Measurements from ENCODE around the gene IL13RA1. TPM values are rescaled to one million over a fixed set of nuclear protein-coding genes. Genes with fewer than 3 reads are reported as not detected.

Gene IL13RA1
- total and polyA plus RNA-seq, 4 donors, result 31.2 to 137 (median 44.5) TPM

DNA sequence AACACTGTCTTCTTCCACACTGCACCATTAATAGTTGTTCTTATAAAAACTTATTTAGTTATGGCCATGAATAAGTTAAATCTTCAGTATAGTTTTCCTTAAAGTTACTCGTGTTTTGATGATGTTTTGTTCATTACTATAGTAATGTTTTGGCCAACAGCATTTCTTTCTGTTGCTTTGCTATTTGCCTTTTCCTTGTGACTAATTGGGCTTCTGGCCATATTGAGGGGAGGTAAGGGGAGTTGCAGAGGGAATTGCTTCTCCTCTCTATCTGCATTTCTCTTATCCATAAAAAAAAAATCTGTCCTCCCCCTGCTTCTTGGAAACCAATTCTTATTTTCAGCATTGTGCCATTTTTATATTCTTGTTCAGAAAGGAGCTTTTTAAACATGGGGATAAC is 53.5 kb downstream of the IL13RA1 start:
- H3K36me3 ChIP-seq (ENCODE audit: control insufficient read depth in 4 of 4, insufficient read depth in 3 of 4, low read depth in 1 of 4, low read length in 3 of 4), result peaks cover 0 to 12% (median 2%) of the 10 kb centered on the region in 4 donors
- H3K9me3 ChIP-seq (ENCODE audit: control insufficient read depth in 4 of 4, low read length in 3 of 4), result no peaks in the 10 kb centered on the region
- no peaks in the 10 kb centered on the region for H3K4me1 ChIP-seq (ENCODE audit: control insufficient read depth in 4 of 4, insufficient read depth in 4 of 4, low read length in 3 of 4)
- TF ChIP-seq FOXA2 (IDR thresholded peaks at IDR 0.05) (no peak), JUND (IDR thresholded peaks at IDR 0.05) (no peak), YY1 (IDR thresholded peaks at IDR 0.05) (no peak), HNF4G (IDR thresholded peaks at IDR 0.05) (no peak), NR2F2 (IDR thresholded peaks at IDR 0.05) (no peak), TAF1 (conservative IDR thresholded peaks at IDR 0.05) (no peak)
- TF ChIP-seq, protein P1, sequence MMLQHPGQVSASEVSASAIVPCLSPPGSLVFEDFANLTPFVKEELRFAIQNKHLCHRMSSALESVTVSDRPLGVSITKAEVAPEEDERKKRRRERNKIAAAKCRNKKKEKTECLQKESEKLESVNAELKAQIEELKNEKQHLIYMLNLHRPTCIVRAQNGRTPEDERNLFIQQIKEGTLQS (IDR thresholded peaks at IDR 0.05), result no peak
- TF ChIP-seq, protein P2, sequence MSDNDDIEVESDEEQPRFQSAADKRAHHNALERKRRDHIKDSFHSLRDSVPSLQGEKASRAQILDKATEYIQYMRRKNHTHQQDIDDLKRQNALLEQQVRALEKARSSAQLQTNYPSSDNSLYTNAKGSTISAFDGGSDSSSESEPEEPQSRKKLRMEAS (IDR thresholded peaks at IDR 0.05), result no peak
- no peak overlapping the region for H3K4me3 ChIP-seq (ENCODE audit: low read depth in 1 of 3, low read length in 3 of 3)
- no peaks in the 10 kb centered on the region for H3K27me3 ChIP-seq (ENCODE audit: control insufficient read depth in 4 of 4, insufficient read depth in 4 of 4, low read length in 3 of 4)
- H3K9ac ChIP-seq (ENCODE audit: low read depth in 1 of 2, low read length in 2 of 2), result no peak overlapping the region
- 69% methylated on average over 1 of the region's 1 CpG for WGBS
- DNase-seq (ENCODE audit: low spot score), result no peak
- no peak overlapping the region for H3K27ac ChIP-seq (ENCODE audit: low read depth in 1 of 2, low read length in 2 of 2)

DNA sequence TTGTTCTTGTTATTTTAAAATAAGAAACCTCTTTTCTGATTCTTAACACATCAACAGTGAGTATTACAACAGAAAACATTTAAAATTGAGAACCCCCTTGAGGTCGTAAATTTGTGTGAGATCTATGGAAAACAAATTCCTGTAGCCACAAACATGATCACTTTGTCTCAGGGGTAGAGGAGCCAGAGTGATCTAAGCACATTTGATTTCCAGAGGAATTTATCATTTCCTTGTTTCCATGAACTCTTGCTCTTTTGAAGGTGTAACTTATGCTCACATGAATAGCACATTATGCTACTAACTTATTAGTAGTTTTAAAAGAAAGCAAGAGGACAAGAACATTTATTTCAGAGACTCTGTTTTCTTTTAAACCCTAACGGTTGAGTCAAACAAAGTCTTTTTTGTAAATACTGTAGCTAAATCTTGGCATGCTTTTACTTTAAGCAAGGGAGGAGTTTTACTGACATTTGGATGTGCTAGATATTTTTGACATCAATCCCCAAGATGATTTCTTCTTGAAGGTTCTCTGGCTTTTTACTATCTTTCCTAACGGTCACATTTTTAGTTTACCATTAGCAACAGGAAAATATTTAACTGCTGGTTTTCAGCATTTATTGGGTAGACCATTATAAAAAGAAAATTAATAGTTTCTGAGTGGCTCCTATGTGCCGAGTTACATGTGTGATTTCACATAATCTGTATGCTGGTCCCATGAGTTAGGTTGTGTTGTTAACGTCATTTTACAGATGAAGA is 68.3 kb downstream of the IL13RA1 start:
- Histone ChIP-seq H3K27me3 (ENCODE audit: control insufficient read depth in 4 of 4, insufficient read depth in 4 of 4, low read length in 3 of 4) (peaks cover 0 to 6% (median 0%) of the 10 kb centered on the region in 4 donors), H3K4me1 (ENCODE audit: control insufficient read depth in 4 of 4, insufficient read depth in 4 of 4, low read length in 3 of 4) (no peaks in the 10 kb centered on the region), H3K9ac (ENCODE audit: low read depth in 1 of 2, low read length in 2 of 2) (no peak overlapping the region), H3K9me3 (ENCODE audit: control insufficient read depth in 4 of 4, low read length in 3 of 4) (no peaks in the 10 kb centered on the region), H3K27ac (ENCODE audit: low read depth in 1 of 2, low read length in 2 of 2) (no peak overlapping the region), H3K4me3 (ENCODE audit: low read depth in 1 of 3, low read length in 3 of 3) (no peak overlapping the region), H3K36me3 (ENCODE audit: control insufficient read depth in 4 of 4, insufficient read depth in 3 of 4, low read depth in 1 of 4, low read length in 3 of 4) (no peaks in the 10 kb centered on the region)
- TF ChIP-seq, protein P3, sequence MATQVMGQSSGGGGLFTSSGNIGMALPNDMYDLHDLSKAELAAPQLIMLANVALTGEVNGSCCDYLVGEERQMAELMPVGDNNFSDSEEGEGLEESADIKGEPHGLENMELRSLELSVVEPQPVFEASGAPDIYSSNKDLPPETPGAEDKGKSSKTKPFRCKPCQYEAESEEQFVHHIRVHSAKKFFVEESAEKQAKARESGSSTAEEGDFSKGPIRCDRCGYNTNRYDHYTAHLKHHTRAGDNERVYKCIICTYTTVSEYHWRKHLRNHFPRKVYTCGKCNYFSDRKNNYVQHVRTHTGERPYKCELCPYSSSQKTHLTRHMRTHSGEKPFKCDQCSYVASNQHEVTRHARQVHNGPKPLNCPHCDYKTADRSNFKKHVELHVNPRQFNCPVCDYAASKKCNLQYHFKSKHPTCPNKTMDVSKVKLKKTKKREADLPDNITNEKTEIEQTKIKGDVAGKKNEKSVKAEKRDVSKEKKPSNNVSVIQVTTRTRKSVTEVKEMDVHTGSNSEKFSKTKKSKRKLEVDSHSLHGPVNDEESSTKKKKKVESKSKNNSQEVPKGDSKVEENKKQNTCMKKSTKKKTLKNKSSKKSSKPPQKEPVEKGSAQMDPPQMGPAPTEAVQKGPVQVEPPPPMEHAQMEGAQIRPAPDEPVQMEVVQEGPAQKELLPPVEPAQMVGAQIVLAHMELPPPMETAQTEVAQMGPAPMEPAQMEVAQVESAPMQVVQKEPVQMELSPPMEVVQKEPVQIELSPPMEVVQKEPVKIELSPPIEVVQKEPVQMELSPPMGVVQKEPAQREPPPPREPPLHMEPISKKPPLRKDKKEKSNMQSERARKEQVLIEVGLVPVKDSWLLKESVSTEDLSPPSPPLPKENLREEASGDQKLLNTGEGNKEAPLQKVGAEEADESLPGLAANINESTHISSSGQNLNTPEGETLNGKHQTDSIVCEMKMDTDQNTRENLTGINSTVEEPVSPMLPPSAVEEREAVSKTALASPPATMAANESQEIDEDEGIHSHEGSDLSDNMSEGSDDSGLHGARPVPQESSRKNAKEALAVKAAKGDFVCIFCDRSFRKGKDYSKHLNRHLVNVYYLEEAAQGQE (IDR thresholded peaks at IDR 0.05), result no peak
- no peak for TF ChIP-seq JUND (IDR thresholded peaks at IDR 0.05)
- TF ChIP-seq EGR1 (IDR thresholded peaks at IDR 0.05; ENCODE audit: low read depth in 2 of 2), result no peak
- TF ChIP-seq SP1 (IDR thresholded peaks at IDR 0.05), result no peak
- no peak for TF ChIP-seq NR2F2 (IDR thresholded peaks at IDR 0.05)
- TF ChIP-seq GABPA (IDR thresholded peaks at IDR 0.05 in 1 of 2, conservative IDR thresholded peaks at IDR 0.05 in 1 of 2), result no peak
- TF ChIP-seq FOXA2 (IDR thresholded peaks at IDR 0.05), result no peak
- no peak for TF ChIP-seq YY1 (IDR thresholded peaks at IDR 0.05)
- no peak for TF ChIP-seq RAD21 (IDR thresholded peaks at IDR 0.05)
- TF ChIP-seq, protein P4, sequence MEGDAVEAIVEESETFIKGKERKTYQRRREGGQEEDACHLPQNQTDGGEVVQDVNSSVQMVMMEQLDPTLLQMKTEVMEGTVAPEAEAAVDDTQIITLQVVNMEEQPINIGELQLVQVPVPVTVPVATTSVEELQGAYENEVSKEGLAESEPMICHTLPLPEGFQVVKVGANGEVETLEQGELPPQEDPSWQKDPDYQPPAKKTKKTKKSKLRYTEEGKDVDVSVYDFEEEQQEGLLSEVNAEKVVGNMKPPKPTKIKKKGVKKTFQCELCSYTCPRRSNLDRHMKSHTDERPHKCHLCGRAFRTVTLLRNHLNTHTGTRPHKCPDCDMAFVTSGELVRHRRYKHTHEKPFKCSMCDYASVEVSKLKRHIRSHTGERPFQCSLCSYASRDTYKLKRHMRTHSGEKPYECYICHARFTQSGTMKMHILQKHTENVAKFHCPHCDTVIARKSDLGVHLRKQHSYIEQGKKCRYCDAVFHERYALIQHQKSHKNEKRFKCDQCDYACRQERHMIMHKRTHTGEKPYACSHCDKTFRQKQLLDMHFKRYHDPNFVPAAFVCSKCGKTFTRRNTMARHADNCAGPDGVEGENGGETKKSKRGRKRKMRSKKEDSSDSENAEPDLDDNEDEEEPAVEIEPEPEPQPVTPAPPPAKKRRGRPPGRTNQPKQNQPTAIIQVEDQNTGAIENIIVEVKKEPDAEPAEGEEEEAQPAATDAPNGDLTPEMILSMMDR (IDR thresholded peaks at IDR 0.05; ENCODE audit: low read depth, low read length, missing input control), result no peak
- no peak for TF ChIP-seq FOXA1 (IDR thresholded peaks at IDR 0.05)
- TF ChIP-seq TAF1 (conservative IDR thresholded peaks at IDR 0.05), result no peak
- TF ChIP-seq, protein P2 (IDR thresholded peaks at IDR 0.05), result no peak
- TF ChIP-seq HNF4G (IDR thresholded peaks at IDR 0.05), result no peak
- TF ChIP-seq HNF4A (conservative IDR thresholded peaks at IDR 0.05), result no peak
- no peak for TF ChIP-seq RXRA (IDR thresholded peaks at IDR 0.05)
- TF ChIP-seq, protein P5, sequence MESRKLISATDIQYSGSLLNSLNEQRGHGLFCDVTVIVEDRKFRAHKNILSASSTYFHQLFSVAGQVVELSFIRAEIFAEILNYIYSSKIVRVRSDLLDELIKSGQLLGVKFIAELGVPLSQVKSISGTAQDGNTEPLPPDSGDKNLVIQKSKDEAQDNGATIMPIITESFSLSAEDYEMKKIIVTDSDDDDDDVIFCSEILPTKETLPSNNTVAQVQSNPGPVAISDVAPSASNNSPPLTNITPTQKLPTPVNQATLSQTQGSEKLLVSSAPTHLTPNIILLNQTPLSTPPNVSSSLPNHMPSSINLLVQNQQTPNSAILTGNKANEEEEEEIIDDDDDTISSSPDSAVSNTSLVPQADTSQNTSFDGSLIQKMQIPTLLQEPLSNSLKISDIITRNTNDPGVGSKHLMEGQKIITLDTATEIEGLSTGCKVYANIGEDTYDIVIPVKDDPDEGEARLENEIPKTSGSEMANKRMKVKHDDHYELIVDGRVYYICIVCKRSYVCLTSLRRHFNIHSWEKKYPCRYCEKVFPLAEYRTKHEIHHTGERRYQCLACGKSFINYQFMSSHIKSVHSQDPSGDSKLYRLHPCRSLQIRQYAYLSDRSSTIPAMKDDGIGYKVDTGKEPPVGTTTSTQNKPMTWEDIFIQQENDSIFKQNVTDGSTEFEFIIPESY (IDR thresholded peaks at IDR 0.05), result no peak
- TF ChIP-seq, protein P1 (IDR thresholded peaks at IDR 0.05), result no peak
- DNase-seq (ENCODE audit: low spot score), result no peak
- WGBS, result 78% methylated on average over 5 of the region's 5 CpGs

Measured in liver (tissue), 9 donors.